GM19099 (cell line): ENCODE measurements around the gene PPP3CA.

Source experiments
- POLR2A ChIP-seq: IDR thresholded peaks from 3 replicates; pipeline ENCODE4 v1.6.1; 2011; ENCODE audit warnings: low read depth; ENCODE audit not compliant: insufficient read length; ENCODE audit errors: extremely low read depth

The PPP3CA gene

DNA sequence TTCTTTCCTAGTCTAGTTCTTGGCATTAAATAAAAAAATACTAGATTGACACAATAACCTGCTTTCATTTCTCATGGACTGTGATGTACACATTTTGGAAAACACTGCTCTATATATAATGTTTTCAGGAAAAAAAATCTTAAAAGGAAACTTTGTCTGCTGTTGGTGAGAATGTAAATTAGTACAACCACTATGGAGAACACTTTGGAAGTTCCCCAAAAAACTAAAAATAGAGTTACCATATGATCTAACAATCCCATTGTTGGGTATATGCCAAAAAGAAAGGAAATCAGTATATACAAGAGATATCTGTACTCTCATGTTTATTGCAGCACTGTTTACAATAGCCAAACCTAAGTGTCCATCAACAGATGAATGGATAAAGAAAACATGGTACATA, 202.3 kb downstream of the PPP3CA start:
- no peak for TF ChIP-seq POLR2A

DNA sequence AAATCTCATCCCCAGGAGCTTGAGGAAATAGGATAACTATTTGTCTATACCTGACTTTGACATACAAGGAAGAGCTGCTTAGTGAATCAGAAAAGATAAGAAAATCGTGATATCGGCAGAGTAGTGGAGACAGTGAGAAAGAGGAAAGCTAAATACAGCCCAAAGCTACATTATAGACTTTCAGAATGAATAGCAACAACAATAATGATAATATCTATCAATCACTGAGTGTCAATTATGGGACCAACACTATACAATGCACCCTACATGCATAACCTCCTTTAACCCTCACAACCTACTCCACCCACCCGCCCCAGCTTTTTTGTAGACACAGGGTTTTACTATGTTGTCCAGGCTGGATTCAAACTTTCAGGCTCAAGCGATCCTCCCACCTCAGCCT, 205.1 kb downstream of the PPP3CA start:
- no peak for TF ChIP-seq POLR2A

DNA sequence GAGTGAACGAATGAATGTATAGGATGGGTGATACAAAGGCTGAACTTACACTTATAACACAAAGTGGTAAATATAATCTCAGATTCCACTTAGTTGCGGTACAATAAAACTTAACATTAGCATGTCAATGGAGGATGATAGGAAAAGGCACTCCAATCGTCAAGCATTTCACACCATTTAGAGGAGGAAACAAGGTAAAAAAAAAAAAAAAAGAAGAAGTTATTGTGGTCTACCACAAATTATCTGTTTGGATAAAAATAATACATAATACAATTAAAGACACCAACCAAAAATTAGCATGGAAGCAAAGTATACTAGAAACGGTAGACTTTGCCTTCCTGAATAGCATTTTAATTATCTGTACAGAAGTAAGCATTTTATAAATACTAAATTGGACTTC, 205.5 kb downstream of the PPP3CA start:
- TF ChIP-seq POLR2A: no peak

DNA sequence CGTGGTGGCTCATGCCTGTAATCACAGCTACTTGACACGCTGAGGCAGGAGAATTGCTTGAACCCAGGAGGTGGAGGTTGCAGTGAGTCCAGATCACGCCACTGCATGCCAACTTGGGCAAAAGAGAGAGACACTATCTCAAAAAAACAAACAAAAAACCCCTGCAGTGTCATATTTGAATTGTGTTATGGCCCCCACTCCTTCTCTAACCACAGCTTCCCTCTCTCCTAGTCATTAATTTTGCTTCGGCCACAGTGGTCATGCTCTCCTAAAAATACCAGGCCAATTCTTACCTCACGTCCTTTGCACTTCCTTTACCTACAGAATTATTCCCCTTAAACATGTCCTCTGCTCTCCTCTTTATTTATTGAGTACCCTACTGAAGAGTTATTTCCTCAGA, 206.1 kb downstream of the PPP3CA start:
- TF ChIP-seq POLR2A: no peak

DNA sequence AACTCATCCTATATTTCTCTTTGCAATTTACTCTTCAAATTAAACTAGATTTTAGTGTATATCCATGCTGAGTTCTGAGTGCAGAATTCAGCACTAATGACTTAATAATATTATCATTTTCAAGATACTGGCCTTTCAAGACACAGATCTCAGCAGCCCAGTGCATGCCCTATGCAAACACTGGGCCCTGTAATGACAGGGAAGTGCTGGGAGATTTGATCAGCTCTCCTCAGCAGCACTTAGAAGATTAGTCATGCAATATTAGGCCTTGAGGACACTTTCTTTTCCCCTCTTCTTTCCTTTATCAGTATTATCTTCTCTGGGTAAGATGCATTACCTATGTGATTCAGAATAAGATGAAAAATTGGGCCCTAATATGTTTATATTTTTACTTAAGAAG, 207.1 kb downstream of the PPP3CA start:
- TF ChIP-seq POLR2A: no peak

DNA sequence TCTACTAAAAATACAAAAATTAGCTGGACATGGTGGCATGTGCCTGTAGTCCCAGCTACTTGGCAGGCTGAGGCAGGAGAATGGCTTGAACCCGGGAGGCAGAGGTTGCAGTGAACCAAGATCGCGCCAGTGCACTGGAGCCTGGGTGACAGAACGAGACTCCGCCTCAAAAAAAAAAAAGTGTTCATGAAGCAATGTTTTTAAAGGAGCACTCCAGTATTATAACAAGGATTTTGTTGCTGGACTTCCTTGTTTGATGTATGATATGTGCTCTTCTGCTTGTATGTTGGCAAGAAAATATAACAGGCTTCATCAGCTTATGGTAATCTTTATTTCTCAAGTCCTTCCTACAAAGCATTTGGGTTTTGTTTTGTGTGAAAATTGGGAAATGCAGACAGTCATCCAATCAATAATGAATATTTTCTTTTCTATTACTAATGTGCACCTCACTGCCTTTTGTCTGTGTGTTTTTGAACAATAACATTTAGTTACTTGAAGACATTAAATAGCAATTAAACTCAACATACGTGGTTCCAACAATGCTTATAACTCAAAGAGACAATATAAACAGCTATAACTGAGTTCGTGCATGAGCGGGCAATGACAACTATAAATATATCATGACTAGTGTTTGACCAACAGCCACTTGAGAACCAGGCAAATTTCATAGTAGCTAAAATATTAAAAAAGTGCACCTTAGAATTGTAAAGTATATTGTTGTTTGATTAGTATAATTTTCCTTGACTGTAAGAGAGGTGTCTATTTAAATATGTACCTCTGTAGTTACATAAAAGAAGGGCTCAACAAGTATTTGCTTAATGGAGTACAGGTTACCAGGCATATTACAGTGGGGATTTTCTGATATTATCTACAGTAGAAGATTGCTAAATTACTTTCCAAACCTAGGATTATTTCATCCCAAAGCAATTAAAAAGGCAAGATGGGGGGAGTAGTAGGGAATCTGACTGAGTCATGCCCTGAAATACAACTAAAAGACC, 210.7 kb downstream of the PPP3CA start:
- no peak for TF ChIP-seq POLR2A

DNA sequence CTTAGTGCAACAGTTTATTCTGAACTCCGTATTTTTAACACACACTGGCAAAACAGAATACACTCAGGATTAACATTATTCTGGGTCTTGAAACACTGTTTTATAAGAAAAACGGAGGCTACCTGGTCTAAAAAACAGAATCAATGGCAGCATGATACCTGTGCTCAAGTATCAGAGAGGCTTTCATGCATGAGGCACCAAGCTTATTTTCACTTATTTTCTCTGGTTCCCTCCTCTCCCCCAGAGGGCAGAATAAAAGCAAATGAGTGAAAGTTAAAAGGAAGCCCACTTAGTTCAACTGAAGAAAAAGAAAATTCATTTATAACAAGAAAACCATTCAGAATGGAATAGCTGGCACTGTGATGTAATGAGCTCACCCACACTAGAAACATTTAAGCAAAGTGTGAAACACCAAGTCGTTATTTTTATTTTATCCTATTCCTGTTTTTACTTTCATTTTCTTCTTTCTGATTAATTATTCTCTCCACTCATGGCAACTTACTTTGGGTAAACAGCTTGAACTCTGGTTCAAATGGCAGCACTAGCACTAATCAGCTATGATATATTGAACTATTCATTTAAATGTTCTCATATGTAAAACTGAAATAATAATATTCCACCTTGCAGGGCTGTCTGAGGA, 211.8 kb downstream of the PPP3CA start:
- no peak for TF ChIP-seq POLR2A

DNA sequence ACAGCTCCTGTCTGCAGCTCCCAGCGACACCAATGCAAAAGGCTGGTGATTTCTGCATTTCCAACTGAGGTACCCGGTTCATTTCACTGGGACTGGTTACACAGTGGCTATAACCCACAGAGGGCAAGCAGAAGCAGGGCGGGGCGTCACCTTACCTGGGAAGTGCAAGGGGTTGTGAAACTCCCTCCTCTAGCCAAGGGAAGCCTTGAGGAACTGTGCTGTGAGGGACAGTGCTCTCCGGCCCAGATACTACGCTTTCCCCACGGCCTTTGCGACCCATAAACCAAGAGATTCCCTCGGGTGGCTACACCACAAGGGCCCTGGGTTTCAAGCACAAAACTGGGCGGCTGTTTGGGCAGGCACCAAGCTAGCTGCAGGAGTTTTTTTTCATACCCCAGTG, 218.9 kb downstream of the PPP3CA start:
- TF ChIP-seq POLR2A: no peak

DNA sequence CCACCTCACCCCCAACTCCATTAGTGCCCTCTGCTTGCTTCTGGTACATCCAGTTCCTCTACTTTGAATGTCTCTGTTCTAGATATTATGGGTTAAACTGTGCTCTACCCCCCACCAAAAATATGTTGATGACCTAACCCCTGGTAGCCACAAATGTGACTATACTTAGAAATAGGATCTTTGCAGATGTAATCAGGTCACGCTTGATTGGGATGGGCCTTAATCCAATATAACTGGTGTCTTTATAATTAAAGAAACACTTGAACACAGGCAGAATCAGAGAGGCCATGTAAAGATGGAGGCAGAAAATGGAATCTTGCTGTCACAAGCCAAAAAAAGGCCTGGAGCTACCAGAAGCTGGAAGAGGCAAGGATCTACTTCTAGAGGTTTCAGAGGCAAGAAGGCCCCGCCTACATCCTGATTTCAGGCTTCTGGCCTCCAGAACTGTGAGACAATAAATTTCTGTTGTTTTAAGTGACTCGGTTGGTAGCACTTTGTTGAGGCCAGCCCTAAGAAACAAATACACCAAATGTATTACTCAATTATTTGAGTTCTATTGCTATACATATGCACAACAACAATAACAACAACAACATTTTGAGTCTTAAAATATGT, 220.0 kb downstream of the PPP3CA start:
- TF ChIP-seq POLR2A: no peak

DNA sequence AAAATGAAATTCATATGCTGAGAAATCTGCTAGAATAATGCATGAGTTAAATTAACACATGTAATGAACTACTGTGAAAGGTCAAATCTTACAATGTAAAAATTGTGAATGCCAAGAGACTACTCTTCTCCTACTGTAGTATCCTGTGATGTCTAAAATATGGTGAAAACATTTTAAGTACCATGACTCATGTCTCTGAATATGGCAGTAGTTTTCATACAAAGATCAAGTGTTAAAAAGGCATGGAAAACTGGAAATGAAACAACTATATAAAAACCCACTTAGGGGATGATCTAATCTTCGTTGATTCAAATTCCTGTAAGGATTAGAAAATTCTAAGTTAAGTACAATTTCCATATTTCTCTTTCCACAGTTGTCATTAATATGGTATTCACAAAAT, 221.3 kb downstream of the PPP3CA start:
- TF ChIP-seq POLR2A: no peak

DNA sequence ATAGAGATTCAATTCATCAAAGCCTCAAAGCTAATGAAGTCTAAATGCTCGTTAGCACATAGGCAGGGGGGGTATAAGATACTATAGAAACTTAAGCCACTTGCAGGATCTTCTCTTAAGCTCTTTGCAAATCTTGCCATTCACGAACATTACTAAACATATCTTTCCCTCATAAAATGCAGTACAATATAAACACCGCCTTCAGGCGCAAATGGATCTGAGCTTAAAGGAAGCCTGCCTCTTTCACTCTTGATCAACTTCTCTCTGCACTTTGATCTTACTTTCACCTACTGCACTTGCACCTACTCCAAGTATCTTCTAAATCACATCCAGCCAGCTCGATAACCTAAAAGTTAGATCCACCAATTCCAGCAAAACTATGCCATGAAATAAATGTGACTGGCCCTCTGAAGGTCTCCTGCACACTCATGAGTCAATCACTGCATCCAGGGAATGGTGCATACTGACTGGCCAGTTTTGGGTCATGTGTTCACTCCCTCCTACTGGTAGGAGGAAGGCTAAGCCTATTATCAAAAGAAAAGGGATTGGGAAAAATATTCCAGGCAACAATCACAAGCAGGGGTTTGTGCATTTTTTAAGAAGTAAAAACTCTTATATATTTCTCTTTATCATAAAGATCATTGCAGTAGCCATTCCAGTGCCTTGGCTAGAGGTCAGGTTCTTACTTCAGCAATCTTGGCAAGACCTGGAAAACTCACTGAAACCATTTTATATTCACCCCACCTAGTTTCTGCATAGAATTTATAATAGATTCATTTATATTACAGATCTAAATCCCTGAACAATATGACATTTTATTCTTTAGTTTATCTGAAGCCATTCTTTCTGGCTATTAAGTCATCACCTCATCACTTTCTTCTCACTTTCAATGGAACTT, 222.0 kb downstream of the PPP3CA start:
- TF ChIP-seq POLR2A: no peak

DNA sequence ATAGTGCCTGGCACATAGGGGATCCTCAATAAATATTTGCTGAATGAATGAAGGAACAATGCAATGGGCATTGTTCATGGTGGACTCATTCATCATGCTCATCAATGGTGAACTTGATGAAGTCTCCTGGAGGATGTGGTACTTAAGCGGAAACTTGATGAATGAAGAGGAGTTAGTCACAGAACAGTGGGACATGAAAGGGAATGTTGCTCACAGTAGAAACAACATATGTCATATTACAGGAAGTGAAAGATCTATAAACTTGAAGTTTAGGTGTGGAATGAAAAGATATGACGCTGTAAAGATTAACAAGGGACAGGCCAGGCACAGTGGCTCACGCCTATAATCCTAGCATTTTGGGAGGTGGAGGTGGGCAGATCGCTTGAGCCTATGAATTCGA, 224.1 kb downstream of the PPP3CA start:
- TF ChIP-seq POLR2A: no peak

DNA sequence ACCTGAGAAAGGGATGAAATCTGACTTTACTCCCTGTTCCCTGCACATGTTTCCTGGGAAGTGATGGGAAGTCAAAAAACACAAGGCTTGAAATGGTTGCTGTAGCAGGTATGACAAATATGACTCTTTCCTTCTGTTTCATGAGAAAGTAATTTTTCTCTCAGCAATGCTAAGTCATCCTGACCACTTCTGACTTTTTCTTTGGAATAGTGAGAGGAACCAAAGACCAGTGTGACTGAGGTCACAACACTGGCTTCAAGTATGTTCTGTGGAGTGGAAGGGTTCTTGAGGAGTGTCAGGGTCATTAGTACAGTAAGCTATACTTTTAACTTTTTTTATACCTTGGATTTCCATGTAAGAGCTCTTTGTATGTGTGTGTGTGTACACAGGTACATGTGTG, 225.3 kb downstream of the PPP3CA start:
- TF ChIP-seq POLR2A: no peak

DNA sequence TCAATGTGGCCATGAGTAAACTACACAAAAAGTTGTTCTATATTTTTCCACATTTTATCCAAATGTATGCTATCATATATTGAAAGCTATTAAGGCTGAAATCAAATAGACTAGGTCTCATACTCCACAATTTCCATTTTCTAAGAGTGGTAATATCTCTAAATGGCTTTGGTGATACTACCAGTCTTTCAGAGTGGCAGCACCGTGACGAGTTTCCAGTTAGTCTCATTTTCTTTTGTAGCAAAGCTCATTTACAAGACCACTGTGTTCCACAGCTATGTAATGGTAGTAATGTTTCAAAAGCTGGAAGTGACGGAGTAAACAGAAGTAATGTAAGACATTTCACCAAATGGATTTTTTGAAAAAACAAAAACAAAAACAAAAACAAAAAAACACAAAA, 228.2 kb downstream of the PPP3CA start:
- TF ChIP-seq POLR2A: no peak

DNA sequence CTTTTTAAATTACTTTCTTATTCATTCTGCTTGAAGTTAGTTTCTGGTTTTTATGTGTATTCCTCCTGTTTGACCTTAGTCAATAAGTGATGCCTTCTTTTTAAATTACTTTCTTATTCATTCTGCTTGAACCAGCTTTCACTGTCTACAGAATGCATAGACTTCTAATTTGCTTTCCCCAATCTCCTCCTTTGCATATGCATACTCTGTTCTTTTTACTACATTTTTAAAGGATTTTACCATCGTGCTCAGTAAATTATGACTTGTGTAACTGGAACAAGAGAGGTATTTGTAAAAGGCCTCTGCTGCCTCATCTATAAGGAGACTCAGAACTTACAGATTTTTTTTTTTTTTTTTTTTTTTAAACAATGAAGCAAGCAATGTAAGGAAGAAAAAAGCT, 228.7 kb downstream of the PPP3CA start:
- no peak for TF ChIP-seq POLR2A
